ENCODE measurements around the gene GAL3ST2.
"Not testable (repeated sequence)": the region's sequence is repeated elsewhere in the genome, so short reads cannot be mapped to it uniquely, and the experiment has no call there.

GAL3ST2 gene

GRCh38 chr2:241810307-241811200, 33.9 kb downstream of the GAL3ST2 start:
- DNase-seq = no peak

GRCh38 chr2:241811201-241811951, 34.8 kb downstream of the GAL3ST2 start:
- no peak for DNase-seq

- DNase-seq = no peak
These were observed 35.5 kb downstream of the GAL3ST2 start for GRCh38 chr2:241811952-241812729.

- DNase-seq = no peak
These were observed 36.4 kb downstream of the GAL3ST2 start for GRCh38 chr2:241812730-241813643.

GRCh38 chr2:241813644-241814392, 37.2 kb downstream of the GAL3ST2 start:
- DNase-seq = no peak

- DNase-seq = no peak
These were observed 37.7 kb downstream of the GAL3ST2 start for GRCh38 chr2:241814393-241814642.

GRCh38 chr2:241814643-241815476, 38.2 kb downstream of the GAL3ST2 start:
- DNase-seq = no peak

- DNase-seq = no peak
These were observed 39.1 kb downstream of the GAL3ST2 start for GRCh38 chr2:241815477-241816430.

GRCh38 chr2:241816431-241817121, 40.0 kb downstream of the GAL3ST2 start:
- no peak for DNase-seq

- no peak for DNase-seq
These were observed 40.7 kb downstream of the GAL3ST2 start for GRCh38 chr2:241817126-241817820.

- DNase-seq = not testable (repeated sequence)
These were observed 41.2 kb downstream of the GAL3ST2 start for GRCh38 chr2:241817821-241818215.

GRCh38 chr2:241818229-241818942, 41.8 kb downstream of the GAL3ST2 start:
- DNase-seq = no peak

- no peak for DNase-seq
These were observed 42.3 kb downstream of the GAL3ST2 start for GRCh38 chr2:241818943-241819270.

- DNase-seq = not testable (repeated sequence)
These were observed 43.5 kb downstream of the GAL3ST2 start for GRCh38 chr2:241819947-241820624.

GRCh38 chr2:241820625-241821384, 44.2 kb downstream of the GAL3ST2 start:
- DNase-seq = no peak
